Right atrium auricular region (tissue), 2 donors: ENCODE data around the gene EHD1. TPM values are rescaled to one million over a fixed set of nuclear protein-coding genes. Genes with fewer than 3 reads are reported as not detected.

Experiments
- DNase-seq: peaks from one replicate; pipeline ENCODE4 v3.0.0-alpha.2; 2019; ENCODE audit warnings: low spot score
- H3K27ac ChIP-seq, 2 donors: fragments of 200-600 bp; sonication (generic); 1 replicate in 1 of 2; 2 replicates in 1 of 2; pipeline ENCODE4 v1.5.1; 2016 to 2019
- H3K27me3 ChIP-seq, 2 donors: fragments of 200-600 bp; sonication (generic); one replicate each; pipeline versions ENCODE4 v1.5.1 to v1.6.0; 2017 to 2019
- H3K36me3 ChIP-seq: fragments of 200-600 bp; sonication (generic); one replicate; pipeline ENCODE4 v1.5.1; 2016
- H3K4me1 ChIP-seq, 2 donors: fragments of 200-600 bp; sonication (generic); one replicate each; pipeline versions ENCODE4 v1.5.1 to v1.6.0; 2017 to 2019
- H3K4me3 ChIP-seq, 2 donors: fragments of 200-600 bp; sonication (generic); 1 replicate in 1 of 2; 2 replicates in 1 of 2; pipeline ENCODE4 v1.5.1; 2017 to 2019; ENCODE audit warnings: mild to moderate bottlenecking in 1 of 2, moderate library complexity in 1 of 2
- H3K9me3 ChIP-seq, 2 donors: fragments of 200-600 bp; sonication (generic); one replicate each; pipeline ENCODE4 v1.5.1; 2019
- CTCF ChIP-seq, 2 donors: fragments of 200-600 bp; sonication (generic); IDR thresholded peaks; one replicate each; pipeline ENCODE4 v1.5.1; 2019; ENCODE audit warnings: antibody characterized with exemption in 2 of 2
- total RNA-seq, 2 donors: library from RNA; depleted of rRNA; stranded (reverse); fragments of >200 nt; gene quantifications; one replicate each; pipeline ENCODE4 v1.1.0, GENCODE V29; 2016

EHD1 gene
- total RNA-seq, 2 donors from 2014 or later, result 29.5 to 34.1 TPM

GRCh38 chr11:64836448-64837072 is 41.9 kb downstream of the EHD1 start:
- Histone ChIP-seq H3K9me3 (no peaks in the 10 kb centered on the region), H3K27ac (no peak overlapping the region), H3K27me3 (no peaks in the 10 kb centered on the region), H3K4me1 (no peaks in the 10 kb centered on the region), H3K4me3 (no peak overlapping the region), H3K36me3 (no peaks in the 10 kb centered on the region)
- DNase-seq, result no peak
- no peak for TF ChIP-seq CTCF (IDR thresholded peaks at IDR 0.05)

DNA sequence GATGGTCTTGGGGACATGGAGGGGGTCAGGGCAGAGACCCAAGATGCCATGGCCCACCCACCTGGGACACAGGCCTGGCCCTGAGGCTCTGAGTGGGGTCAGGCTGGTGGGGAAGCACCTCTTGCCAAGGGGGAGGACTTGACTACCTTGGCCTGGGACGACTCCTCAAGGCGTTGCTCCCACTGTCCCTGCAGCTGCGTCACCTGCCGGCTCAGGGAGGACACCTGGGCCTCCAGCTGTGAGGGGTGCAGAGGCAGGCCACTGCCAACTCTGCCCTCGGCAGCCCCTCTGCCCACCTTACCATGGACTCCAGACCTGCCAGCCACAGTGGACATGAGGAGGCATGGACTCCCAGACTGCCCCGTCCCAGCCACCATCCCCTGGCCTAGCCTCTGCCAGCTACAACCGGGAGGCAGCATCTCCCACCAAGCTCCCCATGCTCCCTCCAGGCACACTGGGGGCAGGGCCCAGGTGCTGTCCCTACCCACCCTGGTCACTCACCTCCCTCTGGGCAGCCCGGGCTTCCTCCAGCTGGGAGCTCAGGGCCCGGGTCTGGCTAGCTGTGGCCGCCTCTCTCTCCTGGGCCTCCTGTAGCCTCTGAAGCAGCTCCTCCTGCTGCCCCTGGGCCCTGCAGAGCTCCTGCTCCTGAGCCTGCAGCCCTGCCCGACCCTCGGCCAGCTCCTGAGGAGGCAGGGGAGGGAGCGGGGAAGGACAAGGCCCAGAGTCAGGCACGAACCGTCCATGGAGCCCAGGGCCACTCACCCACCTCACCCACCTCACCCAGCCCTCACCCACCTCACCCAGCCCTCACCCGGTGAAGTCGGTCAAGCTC is 42.6 kb downstream of the EHD1 start:
- H3K36me3 ChIP-seq, result no peaks in the 10 kb centered on the region
- no peak for DNase-seq
- H3K27me3 ChIP-seq, result no peaks in the 10 kb centered on the region
- no peaks in the 10 kb centered on the region for H3K4me1 ChIP-seq
- no peak overlapping the region for H3K4me3 ChIP-seq
- H3K9me3 ChIP-seq, result no peaks in the 10 kb centered on the region
- no peak for TF ChIP-seq CTCF (IDR thresholded peaks at IDR 0.05)
- no peak overlapping the region for H3K27ac ChIP-seq

GRCh38 chr11:64834723-64835615 is 43.5 kb downstream of the EHD1 start:
- TF ChIP-seq CTCF (IDR thresholded peaks at IDR 0.05), result no peak
- no peak for DNase-seq
- no peaks in the 10 kb centered on the region for H3K4me1 ChIP-seq
- H3K36me3 ChIP-seq, result no peaks in the 10 kb centered on the region
- no peak overlapping the region for H3K27ac ChIP-seq
- H3K27me3 ChIP-seq, result no peaks in the 10 kb centered on the region
- no peaks in the 10 kb centered on the region for H3K9me3 ChIP-seq
- H3K4me3 ChIP-seq, result no peak overlapping the region

- Histone ChIP-seq H3K27me3 (no peaks in the 10 kb centered on the region), H3K27ac (no peak overlapping the region)
- no peak for DNase-seq
Observed at GRCh38 chr11:64834031-64834722, 44.2 kb downstream of the EHD1 start.

More at GRCh38 chr11:64834031-64834722, 44.2 kb downstream of the EHD1 start:
- Histone ChIP-seq H3K4me1 (no peaks in the 10 kb centered on the region), H3K9me3 (no peaks in the 10 kb centered on the region), H3K36me3 (no peaks in the 10 kb centered on the region), H3K4me3 (no peak overlapping the region)
- TF ChIP-seq CTCF (IDR thresholded peaks at IDR 0.05), result no peak
